ENCODE measurements around the gene CBX8. TPM values are rescaled to one million over a fixed set of nuclear protein-coding genes. Genes with fewer than 3 reads are reported as not detected.

Gene CBX8
- total and polyA plus RNA-seq, 2 of the 13 experiments (the other 11 are each of a cell fraction or from before 2014, with no cell fraction given), result 0.34 to 12.6 TPM

- TF ChIP-seq, protein P1, sequence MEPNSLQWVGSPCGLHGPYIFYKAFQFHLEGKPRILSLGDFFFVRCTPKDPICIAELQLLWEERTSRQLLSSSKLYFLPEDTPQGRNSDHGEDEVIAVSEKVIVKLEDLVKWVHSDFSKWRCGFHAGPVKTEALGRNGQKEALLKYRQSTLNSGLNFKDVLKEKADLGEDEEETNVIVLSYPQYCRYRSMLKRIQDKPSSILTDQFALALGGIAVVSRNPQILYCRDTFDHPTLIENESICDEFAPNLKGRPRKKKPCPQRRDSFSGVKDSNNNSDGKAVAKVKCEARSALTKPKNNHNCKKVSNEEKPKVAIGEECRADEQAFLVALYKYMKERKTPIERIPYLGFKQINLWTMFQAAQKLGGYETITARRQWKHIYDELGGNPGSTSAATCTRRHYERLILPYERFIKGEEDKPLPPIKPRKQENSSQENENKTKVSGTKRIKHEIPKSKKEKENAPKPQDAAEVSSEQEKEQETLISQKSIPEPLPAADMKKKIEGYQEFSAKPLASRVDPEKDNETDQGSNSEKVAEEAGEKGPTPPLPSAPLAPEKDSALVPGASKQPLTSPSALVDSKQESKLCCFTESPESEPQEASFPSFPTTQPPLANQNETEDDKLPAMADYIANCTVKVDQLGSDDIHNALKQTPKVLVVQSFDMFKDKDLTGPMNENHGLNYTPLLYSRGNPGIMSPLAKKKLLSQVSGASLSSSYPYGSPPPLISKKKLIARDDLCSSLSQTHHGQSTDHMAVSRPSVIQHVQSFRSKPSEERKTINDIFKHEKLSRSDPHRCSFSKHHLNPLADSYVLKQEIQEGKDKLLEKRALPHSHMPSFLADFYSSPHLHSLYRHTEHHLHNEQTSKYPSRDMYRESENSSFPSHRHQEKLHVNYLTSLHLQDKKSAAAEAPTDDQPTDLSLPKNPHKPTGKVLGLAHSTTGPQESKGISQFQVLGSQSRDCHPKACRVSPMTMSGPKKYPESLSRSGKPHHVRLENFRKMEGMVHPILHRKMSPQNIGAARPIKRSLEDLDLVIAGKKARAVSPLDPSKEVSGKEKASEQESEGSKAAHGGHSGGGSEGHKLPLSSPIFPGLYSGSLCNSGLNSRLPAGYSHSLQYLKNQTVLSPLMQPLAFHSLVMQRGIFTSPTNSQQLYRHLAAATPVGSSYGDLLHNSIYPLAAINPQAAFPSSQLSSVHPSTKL (CRISPR knock-in tag; IDR thresholded peaks at IDR 0.05), result peak; percentile 60
- TF ChIP-seq, protein P2, sequence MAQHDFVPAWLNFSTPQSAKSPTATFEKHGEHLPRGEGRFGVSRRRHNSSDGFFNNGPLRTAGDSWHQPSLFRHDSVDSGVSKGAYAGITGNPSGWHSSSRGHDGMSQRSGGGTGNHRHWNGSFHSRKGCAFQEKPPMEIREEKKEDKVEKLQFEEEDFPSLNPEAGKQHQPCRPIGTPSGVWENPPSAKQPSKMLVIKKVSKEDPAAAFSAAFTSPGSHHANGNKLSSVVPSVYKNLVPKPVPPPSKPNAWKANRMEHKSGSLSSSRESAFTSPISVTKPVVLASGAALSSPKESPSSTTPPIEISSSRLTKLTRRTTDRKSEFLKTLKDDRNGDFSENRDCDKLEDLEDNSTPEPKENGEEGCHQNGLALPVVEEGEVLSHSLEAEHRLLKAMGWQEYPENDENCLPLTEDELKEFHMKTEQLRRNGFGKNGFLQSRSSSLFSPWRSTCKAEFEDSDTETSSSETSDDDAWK (CRISPR knock-in tag; IDR thresholded peaks at IDR 0.05), result no peak
- TF ChIP-seq PCBP1 (IDR thresholded peaks at IDR 0.05; ENCODE audit: borderline replicate concordance, low read depth, low read length), result no peak; the same call in 1 of the 2 replicates
- peak; percentile 35; the same call in 1 of the 2 replicates for TF ChIP-seq ZNF296 (CRISPR knock-in tag; conservative IDR thresholded peaks at IDR 0.05)
- TF ChIP-seq ZNF782 (CRISPR knock-in tag; IDR thresholded peaks at IDR 0.05; ENCODE audit: borderline replicate concordance), result peak; percentile 85
- TF ChIP-seq RFXAP (CRISPR knock-in tag; IDR thresholded peaks at IDR 0.05; ENCODE audit: borderline replicate concordance), result no peak; the same call in 1 of the 2 replicates
- peak; percentile 38 for TF ChIP-seq JARID2 (CRISPR knock-in tag; IDR thresholded peaks at IDR 0.05; ENCODE audit: insufficient replicate concordance)
- peak; percentile 54; the same call in 1 of the 2 replicates for TF ChIP-seq ZFP82 (CRISPR knock-in tag; IDR thresholded peaks at IDR 0.05; ENCODE audit: borderline replicate concordance)
- TF ChIP-seq TSC22D2 (CRISPR knock-in tag; IDR thresholded peaks at IDR 0.05; ENCODE audit: borderline replicate concordance), result 0 out of 2 replicates have a peak, but pooled peaks have one; percentile 56
- TF ChIP-seq ZNF556 (CRISPR knock-in tag; IDR thresholded peaks at IDR 0.05; ENCODE audit: borderline replicate concordance), result peak; percentile 95
- peak; percentile 75; the same call in 1 of the 2 replicates for TF ChIP-seq POGZ (CRISPR knock-in tag; IDR thresholded peaks at IDR 0.05)
- TF ChIP-seq STAT6 (CRISPR knock-in tag; IDR thresholded peaks at IDR 0.05; ENCODE audit: borderline replicate concordance), result no peak
- TF ChIP-seq ZFP36L2 (CRISPR knock-in tag; IDR thresholded peaks at IDR 0.05), result no peak
- peak; percentile 93 for TF ChIP-seq ZNF776 (CRISPR knock-in tag; IDR thresholded peaks at IDR 0.05)
- no peak for TF ChIP-seq ZFAT (CRISPR knock-in tag; conservative IDR thresholded peaks at IDR 0.05)
- TF ChIP-seq ZBTB33 (CRISPR knock-in tag; IDR thresholded peaks at IDR 0.05), result no peak
- TF ChIP-seq KLF12 (CRISPR knock-in tag; IDR thresholded peaks at IDR 0.05; ENCODE audit: borderline replicate concordance), result peak; percentile 60
These were observed 47.2 kb upstream of the CBX8 start (continued) for GRCh38 chr17:79843816-79844800.

All from HepG2 (cell line).